Germinal center (tissue), 1 donor: ENCODE results near the gene ECE1.

Experiments
- DNase-seq: peaks from one replicate; pipeline ENCODE4 v3.0.0; 2012; ENCODE audit warnings: mixed read lengths, low spot score

ECE1 gene

DNA sequence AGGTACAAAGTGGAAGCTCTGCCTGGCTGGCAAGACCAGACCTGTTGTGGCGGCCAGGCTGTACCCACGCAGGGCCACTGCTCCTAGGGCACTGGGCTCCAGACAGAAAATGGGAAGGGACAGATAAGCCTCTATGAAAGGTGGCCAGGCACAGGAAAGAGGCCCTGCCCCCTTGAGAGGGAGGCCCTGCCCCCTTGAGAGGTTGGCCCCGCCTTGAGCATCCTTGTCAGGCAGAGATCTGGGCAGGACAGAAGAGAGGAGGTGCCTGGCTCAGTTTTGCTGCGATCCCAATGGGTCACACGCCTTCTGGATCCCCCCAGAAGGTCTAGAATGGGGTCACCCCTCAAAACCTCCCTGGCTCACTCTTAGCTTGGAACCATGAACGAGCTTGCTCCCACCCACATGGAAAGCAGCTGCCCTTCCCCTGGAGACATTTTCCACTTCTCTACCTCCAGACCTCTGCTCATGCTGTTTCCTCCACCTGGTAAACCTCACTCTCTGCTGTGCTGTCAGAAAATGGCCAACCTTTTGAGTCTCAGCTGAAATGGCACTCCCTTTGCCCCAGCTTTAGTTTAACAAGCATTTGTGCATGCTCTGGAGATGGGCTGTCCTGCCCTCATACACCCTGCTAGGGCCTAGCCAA, 17.5 kb upstream of the ECE1 start:
- no peak for DNase-seq

DNA sequence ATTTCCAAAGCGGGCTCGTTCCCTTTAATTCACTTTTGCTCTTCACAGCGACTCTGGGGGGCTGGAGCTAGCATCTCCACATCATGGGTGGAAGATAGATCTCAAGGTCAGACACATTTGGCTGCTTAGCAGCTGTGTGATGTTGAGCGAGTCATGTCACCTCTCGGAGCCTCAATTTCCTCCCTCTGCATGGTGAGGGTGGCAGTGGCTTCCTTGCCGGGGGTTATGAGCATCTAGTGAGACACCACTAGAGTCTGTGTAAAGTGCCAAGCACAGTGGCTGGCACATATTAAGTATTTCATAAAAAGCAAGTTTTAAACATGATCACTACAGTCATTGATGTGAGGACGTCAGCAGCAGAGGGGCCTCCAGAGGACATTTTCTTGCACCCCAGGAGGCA, 16.9 kb upstream of the ECE1 start:
- no peak for DNase-seq

DNA sequence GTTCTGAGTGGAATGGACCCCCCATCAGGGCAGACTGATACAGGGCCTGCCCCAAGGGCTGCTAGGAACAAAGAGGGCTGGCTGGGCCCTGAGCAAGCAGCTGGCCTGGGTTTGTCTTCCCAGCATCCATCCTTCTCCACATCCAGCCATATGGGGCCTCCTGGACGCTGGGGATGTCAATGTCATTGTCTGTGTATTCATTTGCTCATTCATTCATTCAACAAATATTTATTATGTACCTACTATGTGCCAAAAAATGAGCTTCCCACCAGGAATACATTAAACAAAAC, 15.6 kb upstream of the ECE1 start:
- DNase-seq, result no peak

DNA sequence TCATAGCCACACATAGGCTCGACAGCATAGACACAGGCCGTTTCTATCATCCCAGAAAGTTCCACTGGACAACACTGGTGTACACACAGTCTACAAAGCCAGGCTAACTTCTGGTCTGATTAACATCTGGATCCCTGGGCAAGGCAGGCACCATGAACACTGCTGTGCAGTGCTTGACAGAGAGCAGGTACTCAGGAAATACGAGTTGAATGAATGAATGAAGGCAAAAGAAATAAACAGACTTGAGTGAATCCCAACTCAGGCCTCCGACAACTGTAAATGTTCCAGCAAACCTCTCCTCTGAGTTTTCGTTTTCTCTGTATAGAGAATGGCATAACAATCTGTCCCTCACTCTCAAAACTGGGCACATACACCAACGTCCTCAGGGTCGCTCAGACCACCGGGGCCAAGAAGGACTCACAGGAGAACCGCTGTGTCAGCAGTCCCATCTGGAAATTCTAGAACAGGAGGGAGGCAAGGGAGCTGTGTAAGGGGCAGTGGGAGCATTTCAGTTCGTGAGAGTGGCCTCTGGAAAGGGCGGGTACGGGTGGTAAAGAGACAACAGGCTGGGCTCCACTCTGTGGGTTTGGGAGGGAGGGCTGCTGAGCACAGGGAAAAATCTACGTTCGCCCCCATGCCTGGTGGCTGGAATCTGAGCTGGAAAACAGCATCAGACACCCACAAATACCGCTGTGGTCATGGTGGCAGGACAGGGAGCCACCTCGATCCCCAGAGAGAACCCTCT, 15.1 kb upstream of the ECE1 start:
- no peak for DNase-seq

DNA sequence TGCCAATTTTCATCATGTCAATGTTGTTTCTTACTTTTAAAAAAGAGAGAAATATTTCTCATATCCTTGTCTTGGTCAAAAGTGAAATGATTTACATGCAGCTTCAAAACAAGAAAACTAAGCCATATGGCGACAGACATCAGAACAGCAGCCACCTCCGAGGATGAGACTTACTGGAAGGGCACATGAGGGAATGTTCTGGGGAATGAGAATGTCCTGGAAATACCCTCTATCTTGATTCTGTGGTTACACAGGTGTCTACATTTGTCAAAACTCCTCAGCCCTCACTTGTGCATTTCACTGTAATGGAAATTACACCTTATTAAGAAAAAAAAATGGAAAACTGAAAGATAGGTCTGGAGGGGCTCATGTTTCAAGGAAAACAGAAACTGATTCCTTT, 14.2 kb upstream of the ECE1 start:
- DNase-seq, result no peak

DNA sequence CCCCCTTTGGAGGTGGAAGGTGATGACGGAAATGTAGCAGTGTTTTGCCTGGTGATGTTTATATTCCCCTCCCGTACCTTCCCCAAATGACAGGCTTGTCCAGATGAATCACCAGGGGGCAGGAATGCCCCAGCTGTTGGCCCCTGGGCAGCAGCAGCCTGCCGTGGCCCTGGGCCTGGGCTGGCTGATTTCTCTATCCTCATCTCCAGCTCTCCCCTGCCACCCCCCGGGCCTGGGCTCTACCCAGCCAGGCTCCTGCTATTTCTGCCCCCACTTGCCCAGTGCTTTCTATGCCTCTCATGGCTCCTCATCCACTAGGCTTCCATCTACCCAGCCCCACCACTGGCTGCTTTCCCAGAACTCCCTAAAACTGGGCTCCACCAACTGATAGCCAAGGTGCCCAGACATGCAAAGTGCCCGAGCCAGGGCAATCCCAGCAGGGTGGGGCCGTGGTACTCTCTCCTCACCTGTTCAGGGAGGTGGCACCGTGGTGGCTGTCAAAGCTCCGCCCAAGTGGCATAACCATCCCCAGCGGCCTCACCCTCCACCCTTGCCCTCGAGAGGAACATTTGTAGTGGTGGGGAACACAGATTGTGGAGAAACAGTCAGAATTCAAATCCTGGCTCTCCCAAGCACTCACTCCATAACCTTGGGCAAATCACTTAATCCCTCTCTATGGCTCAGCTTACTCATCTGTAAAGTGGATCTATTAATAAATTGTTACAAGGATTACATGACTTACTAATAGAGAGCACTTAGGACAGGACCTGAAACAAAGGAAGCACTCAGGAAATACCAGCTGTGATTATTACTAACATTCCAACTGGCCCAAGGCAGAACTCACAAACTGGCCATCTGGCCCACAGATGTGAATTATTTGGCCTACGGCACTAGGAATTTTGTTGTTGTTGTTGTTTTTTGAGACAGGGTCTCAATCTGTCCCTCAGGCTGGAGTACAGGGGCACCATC, 12.8 kb upstream of the ECE1 start:
- no peak for DNase-seq

DNA sequence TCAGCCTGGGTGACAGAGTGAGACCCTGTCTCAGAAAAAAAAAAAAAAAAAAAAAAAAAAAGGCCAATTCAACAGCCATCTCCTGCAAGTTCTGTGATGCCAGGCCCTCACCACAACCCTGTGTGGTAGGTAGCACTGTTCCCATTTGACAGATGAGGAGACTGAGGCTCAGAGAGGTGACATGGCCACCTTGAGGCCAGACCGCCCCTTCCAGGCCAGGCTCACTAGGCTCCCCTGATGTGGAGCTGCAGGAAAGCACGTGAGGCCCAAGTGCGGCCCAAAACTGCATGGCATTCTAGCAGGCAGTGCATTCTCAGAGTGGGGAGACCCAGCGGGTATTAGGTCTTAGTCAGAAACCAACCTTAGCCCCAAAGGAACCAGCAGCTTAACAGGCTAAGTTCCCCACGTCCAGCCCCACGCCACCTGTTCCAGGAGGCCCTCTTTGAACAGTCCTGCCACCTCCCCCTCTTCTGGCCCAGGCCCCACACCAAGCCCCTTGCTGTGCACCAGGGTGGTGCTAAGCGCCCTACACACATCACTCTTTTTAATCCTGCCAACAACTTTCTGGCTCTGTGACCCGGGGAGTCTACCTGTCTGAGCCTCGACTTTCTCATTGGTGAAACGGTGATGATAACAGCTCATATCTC, 11.7 kb upstream of the ECE1 start:
- no peak for DNase-seq

DNA sequence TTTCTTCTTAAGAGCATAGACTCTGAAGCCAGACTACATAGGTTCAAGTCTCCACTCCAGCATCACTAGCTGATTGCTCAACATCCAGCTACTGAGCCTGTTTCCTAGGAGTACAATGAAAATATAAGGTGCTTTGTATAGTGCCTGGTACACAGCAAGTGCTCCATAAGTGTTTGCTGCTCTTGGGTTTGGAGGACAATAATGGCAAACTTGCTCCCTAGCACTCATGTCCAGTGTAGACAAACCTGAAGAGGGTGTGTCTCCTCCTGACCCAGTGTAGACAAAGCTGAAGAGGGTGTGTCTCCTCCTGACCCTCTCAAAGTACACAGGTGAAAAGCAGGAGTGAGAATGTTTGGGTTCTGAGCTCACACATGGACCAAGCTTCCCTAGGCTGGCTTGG, 10.5 kb upstream of the ECE1 start:
- DNase-seq, result no peak

DNA sequence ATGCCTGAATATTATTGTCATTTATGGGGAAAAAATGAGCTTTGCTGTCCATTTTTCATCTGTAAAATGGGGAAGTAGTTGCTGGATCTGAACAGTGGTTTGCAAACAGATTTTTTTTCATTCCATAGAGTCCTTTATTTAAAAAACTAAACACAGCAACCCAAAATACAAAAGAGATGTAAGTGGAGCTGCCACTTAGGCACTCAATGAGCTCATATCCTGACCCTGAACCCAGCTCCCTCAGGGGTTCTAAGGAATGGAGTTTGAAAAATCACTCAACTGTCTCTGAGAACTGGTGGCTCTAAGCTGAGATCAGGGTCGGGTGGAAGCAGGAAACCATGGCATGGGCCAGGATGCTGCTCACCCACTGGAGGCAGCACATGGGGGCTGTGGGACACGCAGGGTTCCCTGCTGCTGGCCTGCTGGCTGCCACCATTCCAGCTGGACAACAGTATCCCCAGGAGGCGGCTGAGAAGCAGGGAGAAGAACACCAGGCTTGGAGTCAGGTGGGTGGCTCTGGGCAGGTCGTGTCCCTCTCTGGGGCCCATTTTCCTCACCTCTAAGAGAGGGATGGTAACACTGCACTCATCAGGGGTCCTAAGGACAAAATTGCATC, 9.6 kb upstream of the ECE1 start:
- no peak for DNase-seq

DNA sequence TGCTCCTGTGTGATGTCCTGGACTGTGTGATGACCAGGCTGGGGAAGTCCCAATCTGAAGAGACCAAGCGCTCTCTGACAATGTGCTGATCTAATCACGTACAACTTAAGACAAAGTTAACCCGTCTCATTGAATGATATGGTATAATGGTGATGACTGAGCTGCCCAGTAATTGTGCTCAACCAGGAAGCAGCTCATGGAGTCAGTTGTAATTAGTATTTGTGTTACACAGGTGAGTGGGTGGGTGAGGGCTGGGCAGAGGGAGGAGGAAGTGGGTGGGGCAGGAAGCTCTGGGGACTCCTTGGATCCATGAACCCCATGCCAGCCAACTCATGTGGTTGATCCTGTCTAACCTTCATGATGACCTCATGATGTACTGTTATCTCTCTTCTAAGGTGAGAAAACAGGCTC, 8.7 kb upstream of the ECE1 start:
- DNase-seq, result no peak

DNA sequence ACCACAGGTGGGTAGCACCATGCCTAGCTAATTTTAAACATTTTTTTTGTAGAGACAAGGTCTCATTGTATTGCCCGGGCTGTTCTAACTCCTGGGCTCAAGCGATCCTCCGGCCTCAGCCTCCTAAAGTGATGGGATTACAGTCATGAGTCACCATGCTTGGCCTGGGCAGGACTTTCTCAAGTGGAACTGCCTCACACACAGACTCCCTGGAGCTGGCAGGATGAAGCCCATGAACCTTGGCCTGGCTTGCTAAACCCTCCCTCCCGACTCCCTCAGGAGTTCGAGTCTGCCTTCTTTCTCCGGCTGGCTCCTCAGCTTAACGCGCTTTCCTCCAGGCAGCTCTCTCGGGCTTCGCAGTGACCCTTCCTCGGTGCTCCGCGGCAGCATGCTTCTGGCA, 7.7 kb upstream of the ECE1 start:
- DNase-seq, result no peak

DNA sequence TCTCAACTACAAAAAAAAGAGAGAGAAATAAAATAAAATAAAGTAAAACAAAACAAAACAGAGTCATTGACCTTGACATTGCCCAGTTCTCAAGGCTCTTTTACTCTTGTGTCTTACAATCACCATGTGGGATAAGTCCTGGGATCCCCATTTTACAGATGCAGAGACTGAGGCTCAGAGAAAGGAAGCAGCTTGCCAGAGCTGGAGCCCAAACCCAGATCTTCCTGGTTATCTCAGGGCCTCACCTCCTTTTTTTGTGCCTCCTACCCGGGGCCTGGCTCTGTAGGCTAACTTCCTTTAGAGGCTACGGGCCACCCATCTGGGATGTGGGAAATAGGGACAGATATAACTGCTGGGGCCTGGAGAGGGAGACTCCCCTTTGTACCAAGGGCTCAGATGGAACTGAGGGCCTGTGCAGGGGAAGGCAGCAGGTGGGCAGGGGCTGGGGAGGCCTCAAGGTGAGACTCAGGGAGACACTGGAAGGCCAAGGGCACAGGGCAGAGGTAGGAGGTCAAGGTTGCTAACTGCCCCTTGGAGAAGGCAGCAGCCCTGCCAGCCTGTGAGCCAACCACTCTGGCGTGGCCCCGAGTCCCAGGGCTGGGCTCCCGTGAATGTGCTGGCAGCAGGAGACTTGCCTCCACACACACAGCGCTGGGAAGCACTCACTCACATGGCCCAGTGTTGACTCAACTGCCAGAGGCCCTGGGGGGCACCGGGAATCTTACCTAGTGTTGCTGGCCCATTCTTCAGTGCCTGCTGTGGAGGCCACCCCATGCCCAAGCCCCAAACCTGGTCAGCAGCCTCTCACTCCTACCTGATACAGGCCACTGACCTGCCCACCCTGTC, 6.5 kb upstream of the ECE1 start:
- no peak for DNase-seq

DNA sequence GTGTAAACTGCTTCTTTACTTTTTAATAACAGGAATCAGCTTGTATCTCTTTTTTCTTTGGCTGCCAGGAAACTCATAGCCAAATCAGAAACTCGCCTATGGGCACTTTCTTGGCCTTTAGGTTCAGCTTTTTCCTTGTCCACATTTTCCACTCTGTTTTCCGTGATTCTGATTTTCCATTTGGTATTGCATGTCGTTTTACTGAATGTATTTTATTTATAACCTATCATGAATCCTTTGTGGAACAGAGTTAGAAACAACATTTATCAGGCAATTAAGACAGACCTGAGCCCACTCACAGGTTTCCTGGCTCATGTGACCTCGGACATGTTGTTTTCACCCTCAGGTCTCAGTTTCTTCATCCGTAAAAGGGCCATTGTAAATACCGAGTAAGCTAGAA, 5.3 kb upstream of the ECE1 start:
- DNase-seq, result no peak

DNA sequence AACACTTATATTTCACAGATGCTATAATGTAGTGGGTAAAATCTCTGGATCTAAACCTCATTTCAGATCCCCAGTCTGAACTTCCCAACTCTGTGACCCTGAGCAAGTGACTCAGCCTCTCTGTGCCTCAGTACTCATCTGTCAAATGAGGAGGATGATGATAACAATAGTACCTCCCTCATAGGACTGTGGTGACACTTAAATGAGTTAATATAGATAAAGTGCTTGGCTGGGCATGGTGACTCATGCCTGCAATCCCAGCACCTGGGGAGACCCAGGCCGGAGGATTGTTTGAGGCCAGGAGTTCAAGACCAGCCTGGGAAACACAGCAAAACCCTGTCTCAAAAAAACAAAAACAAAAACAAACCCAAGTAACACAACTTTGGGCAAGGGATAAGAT, 4.7 kb upstream of the ECE1 start:
- DNase-seq, result no peak

DNA sequence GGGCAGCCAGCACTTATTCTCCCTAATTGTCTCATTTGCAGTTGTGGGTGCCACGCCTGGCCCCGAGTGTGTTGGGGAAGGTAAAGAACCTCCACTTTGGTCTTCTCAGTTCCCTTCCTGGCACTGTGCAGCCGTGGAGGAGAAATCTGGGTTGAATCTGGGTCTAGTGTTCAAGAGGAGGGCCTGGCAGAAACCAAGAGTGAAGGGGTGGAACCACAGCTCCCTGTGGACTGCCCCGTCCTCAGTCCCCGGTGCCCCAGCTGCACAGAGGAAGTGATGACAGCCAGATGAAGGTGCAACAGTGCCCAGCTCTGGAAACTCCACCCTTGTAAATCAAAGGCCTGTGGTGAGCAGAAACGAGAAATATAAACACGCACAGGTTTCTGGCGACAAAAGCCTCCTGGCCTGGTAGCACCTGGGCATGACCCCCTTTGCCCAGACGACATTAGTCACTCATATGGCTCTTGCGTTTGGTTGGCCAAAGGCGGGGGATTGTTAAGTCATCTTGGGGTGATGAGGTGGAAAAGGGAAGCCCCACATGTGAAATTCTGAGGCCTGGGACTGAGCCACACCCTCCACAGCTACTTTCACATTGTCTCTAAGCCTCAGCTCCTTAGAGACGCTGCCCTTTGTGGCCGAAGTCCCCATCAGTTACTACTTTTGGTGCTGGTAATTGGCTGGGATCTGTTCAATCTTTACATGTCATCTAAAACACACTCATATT, 4.2 kb upstream of the ECE1 start:
- peak; percentile 82 for DNase-seq

DNA sequence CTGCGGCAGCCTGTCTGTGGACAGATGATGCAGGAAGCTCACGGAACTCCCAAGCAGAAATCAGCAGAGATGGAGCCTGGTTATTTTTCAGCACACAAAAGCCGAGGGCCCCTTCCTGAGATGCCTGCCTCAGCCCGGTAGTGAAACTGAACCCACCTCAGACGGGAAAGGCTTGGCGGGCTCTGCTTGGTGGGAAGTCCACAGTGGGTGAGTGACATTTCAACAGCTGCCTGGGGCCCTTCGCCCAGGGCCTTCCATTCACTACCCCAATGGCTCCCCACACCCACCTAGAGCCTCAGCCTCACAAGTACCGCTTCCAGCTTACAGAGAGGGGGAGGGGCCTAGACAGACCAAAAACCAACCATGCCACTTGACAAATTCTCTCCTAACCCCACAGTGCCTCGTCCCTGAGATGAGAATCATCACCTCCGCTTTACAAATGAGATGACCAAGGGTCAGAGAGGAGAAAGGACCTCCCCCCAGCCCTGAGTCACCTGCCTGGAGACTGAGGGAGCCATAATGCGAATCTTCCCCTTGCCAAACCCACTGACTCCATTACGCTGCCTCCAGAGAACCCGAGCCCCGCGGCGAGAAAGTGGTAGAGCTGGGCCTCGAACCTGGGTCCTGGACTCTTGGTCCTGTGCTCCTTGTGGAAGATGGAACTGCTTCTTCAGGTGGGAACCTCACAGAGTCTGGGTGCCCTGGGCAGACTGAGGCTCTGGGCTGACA, 3.4 kb upstream of the ECE1 start:
- DNase-seq, result peak; percentile 58

DNA sequence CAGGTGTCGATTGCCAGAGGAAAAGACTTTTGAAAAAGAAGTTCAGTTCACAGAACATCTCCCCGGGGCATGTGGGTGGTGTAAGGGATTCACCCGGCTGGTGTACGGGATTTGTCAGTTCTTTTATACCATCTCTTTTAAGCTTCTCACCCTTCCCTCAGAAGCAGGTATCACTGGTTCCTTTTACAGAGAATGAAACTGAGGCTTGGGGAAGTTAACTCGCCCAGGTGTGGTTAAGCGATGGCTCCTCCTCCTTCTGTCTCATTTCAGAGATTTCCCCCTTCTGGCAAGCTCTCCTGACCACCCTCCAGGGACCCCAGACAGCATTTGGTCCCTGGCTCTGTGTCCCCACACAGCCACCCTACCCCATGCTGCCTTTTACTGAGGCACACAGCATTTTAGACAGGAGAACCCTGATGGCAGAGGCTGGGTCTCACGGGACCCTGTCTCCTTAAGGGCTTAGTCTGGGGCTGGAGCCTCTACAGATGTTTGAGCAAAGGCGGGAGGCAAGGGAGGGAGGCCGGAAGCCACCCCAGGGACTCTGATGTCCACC, 2.8 kb upstream of the ECE1 start:
- DNase-seq, result peak; percentile 79

DNA sequence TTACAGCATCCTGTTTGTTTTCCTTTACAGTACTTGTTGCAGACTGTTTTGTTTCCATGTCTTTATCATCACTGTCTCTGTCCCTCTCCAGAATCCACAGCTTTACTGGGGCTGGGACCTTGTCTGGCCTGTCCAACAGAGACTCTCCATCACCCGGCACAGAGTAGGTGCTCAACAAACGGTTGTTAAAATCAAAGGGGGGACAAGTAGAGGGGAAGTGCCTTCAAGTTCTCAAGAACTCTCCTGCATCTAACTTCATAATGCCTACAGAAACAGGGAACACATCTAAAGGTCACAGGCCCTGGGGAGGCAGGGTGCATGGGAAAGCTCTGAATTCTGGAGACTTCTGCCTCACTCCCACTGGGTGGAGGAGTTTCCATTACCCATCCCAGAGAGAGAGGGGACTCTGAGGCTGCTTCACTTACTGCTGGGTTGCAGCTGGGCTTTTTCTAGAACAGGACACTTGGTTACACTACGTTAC, 2.3 kb upstream of the ECE1 start:
- no peak for DNase-seq

DNA sequence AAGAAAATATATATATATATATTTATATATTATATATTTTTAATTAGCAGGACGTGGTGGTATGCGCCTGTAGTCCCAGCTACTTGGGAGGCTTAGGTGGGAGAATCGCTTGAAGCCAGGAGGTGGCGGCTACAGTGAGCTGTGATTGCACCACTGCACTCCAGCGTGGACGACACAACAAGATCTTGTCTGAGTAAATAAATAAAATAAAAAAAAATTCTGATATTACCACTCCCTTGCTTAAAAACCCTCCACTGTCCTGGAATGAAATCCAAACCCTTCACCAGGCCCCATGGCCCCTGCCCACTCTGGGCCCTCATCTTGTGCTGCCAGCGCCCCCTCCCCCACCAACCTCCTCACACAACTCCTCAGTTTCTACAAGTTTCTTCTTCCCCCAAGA, 1.7 kb upstream of the ECE1 start:
- DNase-seq, result no peak
